Stimulated activated CD4-positive, alpha-beta T cell treated with anti-CD3 and anti-CD28 coated beads, Interleukin-2, amount 100 ng/mL, for 24 hours (primary cell): ENCODE results near the gene GPR139.

Experiments used
- DNase-seq, 2 donors: peaks; one replicate each; pipeline ENCODE4 v3.0.0-alpha.2; 2020

GPR139 gene

GRCh38 chr16:20073203-20074098 lies at the start of gene GPR139:
TSS of gene GPR139 (minus strand) at chr16:20073890. CDS start at chr16:20073616, 274 bp downstream.
- no peak for DNase-seq

GRCh38 chr16:20122011-20122410 lies 48.3 kb upstream of the GPR139 start:
- no peak for DNase-seq

- no peak for DNase-seq
Measured at GRCh38 chr16:20114356-20114755, 40.7 kb upstream of the GPR139 start.

- DNase-seq: no peak
Measured at GRCh38 chr16:20111143-20111542, 37.5 kb upstream of the GPR139 start.

DNA sequence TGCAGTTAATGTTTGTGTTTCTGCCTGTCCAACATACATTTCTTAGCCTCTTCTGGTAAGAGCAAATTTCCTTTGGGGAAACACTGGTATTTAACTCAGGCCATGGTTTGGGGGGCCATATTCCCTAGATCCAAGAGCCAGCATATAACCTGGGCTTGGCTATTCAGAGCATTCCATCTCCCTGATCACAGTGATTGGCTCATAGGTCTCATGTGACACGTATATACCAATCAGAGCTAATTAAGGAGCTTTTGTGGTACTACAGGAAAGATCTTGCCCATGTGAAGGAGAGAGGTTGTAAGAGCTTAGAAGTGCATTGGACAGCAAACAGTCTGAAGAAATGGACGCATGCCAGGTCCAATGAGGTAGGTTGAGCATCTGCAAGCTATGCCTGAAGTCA lies 33.4 kb upstream of the GPR139 start:
- no peak for DNase-seq

DNA sequence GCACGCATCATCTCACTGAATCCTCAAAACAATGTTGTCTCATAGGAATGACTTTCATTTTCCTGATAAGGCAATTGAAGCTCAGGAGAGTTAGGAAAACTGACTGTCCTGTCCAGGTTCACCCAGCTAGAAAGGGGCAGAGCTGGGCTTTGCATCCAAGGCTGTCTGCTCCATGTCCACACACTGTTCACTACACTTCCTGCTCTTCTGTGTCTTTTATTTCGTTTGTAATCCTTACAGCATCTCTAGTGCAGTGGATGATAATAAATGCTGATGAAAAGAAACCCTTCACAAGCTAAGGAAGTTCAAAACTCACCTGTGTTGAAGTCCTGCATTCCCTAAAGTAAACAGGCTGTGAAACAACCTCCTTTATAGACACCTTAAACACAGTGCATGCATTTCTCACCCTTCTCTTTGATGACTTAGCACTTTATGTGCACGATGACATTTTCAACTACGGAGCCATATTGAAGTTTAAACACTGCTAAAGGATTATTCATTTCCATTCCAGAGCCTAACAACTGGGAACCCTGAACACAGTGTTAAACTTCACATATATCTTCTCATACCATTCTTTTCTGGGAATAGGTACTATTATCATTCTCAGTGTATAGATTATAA lies 31.0 kb upstream of the GPR139 start:
- DNase-seq: no peak

- DNase-seq: no peak
Measured at GRCh38 chr16:20102521-20102920, 28.8 kb upstream of the GPR139 start.

GRCh38 chr16:20102021-20102420 lies 28.3 kb upstream of the GPR139 start:
- no peak for DNase-seq

DNA sequence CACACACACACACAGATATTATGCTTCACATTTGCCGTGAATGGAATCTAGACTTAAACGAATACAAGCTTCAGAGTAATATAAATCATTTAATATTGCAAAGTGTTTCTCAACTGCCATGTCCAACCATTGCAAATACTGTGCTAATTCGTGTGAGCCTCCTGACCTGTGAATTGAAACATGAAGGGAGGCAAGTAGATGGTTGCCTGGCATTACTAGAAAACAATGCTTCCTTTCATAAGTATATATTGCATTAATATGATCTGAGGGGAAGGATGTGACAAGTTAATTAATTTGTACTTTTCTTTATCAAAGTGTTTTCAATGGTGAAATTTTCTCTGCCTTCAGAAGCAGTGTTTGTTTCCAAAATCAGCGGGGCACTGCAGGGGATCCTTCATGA lies 25.7 kb upstream of the GPR139 start:
- DNase-seq: no peak

DNA sequence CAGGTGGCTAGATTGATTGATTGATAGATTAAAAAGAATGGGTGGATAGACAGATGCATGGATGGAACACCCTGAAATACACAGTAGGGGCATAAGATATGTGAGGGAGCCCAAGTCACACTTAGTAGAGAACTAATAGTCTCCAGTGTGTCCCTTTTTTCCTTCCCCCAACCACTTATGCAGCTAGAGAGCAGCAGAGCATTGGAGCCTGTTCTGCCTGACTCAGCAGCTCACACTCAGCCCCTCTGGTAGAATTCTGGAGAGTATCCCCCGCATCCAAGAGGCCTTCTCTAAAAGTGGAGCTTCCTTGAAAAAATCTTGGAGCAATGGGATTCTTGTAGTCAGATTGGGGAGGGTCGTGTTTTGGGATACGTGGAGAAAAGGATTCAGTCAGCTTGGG lies 20.5 kb upstream of the GPR139 start:
- DNase-seq: no peak

GRCh38 chr16:20089246-20089965 lies 15.7 kb upstream of the GPR139 start:
- DNase-seq: no peak

DNA sequence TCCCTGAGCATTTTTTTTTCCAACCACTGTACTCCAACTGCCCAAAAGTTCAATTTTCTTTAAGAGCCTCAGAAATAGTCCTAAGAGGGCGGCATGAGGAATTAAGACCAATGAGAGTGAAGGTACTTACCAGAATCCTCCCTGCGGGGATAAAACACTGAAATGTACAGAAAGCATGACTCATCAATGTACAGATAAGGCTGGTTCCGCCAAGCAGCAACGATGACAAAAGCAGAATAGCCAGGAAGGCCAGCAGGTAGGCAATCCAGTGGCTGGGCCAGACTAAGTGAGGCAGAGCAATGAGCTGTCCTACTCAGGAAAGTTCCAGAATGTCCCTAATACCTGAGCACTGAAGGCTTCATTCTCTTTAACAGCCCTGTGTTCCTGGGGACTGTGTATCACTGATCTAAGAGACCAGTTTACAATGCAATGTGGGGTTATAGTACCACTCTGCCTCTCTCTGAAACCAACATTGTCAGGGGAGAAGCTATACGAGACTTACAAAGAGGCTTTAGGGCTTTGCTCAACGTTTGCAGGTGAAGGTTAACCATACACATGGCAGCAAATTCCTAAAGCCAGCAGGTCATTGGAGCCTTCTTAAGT lies 11.0 kb upstream of the GPR139 start:
- DNase-seq: no peak

DNA sequence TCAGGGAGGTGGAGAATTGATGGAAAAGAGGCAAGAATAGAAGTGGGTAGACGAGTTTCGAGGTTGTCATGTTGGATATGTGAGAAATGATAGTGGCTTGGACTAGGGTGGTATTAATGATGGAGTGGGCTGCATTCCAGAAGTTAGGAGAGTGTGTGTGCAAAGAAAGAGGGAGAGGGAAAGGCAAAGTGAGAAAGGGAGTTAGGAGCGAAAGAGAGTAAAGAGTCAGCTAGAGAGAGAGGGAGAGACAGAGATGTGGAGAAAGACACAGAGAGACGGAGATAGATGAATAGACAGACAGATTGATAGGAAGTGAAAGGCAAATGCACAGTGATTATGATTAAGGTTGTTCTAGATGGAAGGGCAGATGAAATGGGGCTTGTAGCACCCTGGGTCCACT lies 5.4 kb upstream of the GPR139 start:
- DNase-seq: no peak

GRCh38 chr16:20075243-20075642 lies 1.6 kb upstream of the GPR139 start:
- no peak for DNase-seq

- no peak for DNase-seq
Measured at GRCh38 chr16:20074099-20074991, 655 bp upstream of the GPR139 start.

DNA sequence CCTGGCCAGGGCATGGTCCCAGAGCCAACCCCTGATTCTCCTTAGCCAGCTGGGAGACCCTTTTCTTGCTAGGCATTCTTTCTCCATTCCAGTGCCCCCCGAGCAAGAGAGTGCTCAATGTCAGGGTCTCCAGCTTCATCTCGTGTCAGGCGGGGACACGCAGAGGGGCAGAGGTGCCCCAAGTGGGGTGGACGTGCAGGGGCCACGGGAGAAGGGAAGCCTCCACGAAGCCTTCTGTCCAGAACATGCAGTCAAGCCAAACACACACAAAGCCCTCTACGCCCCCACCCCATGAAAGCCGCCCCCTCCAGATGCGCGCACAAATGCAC lies 852 bp downstream of the GPR139 start:
- DNase-seq: no peak

DNA sequence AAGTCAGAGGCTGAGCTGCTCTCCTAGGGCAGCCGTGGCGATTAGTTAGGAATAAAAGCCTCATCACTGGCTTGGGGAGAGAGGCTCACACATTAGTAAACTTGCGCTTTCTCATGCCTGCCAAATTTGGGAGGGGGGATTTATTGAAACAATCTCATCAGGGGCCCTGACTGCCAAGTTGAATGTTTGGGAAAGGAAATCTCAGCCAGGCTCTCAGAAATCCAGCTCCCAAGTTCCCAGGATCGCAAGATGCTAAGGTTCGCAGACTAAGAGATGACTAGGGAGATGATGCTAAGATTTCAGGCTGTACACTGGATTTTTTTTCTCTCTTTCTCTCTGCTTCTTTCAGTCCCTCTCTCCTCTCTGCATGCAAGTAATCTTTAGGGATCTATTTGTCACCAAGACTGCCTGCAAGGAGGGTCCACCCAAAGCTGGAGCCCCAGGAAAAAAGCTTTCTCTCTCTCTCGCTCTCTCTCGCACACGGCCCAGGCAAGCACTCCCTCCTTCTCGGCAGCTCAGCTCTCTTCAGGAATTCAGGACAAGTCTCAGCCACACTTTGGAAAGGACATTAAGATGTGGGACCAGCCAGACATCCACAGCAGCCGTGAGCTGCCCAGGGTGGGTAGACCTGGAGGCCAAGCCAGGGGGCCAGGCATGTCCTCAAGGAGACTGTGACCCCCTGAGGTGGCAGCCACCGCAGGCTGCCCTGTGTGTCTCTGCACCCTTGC lies 1.4 kb downstream of the GPR139 start:
- no peak for DNase-seq

- DNase-seq: no peak
Measured at GRCh38 chr16:20064931-20065330, 8.8 kb downstream of the GPR139 start.

DNA sequence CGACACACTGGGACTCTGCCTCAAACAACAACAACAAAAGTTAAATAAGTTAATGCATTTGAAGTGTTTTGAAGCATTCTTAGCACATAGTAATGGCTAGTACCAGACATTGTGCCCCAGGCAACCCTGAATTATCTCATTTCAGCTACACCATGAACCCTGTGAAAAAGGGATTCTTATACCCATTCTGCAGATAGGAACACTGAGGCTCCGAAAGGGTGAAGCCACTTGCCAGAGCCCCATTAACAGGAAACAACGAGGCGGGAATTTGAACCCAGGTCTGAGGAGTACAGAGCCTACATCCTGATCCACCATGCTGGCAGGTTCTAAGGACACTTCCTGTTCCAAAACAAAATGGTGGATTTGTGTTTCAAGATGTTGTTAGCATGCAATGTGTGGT lies 9.2 kb downstream of the GPR139 start:
- no peak for DNase-seq

GRCh38 chr16:20061132-20061531 lies 12.6 kb downstream of the GPR139 start:
- no peak for DNase-seq

DNA sequence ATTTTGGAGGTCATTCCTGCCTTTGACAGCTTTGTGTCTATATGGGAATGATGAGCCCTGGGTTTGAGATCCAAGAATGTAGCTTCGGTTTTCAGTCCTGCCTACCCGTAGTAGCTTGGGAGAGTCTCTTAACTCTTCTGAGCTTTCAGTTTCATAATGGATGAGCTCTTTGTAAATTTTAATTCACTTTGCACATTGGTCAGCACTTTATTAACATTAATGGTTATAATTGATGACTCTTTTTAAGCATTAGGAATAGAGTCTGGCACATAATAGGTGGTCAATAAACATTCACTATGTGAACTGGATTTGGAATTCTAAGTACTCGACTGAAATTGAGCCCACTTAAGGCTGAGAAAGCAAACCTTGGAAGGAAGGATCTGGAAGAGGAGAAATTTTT lies 17.3 kb downstream of the GPR139 start:
- DNase-seq: no peak

GRCh38 chr16:20053336-20053735 lies 20.4 kb downstream of the GPR139 start:
- no peak for DNase-seq
